ENCODE measurements around the gene SSTR4.

SSTR4 gene

DNA sequence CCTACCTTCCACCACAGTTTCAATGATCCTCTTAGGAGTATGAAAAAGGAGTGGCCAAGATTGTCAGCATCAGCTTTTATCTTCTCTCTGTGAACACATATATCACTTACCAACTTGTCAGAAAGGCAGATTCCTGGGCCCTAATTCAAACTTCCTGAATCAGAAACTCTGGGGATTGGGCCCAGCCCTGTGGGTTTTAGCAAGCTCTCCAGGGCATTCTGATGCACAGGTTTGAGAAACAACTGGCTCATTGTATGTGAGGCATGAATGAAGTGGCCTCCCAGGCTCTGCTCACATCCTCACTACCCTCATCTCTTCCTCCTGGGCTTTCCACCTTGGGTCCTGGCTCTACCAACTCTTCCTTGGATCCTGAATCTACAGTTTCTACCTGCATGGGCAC is 27.5 kb downstream of the SSTR4 start:
- TF ChIP-seq, protein P1, sequence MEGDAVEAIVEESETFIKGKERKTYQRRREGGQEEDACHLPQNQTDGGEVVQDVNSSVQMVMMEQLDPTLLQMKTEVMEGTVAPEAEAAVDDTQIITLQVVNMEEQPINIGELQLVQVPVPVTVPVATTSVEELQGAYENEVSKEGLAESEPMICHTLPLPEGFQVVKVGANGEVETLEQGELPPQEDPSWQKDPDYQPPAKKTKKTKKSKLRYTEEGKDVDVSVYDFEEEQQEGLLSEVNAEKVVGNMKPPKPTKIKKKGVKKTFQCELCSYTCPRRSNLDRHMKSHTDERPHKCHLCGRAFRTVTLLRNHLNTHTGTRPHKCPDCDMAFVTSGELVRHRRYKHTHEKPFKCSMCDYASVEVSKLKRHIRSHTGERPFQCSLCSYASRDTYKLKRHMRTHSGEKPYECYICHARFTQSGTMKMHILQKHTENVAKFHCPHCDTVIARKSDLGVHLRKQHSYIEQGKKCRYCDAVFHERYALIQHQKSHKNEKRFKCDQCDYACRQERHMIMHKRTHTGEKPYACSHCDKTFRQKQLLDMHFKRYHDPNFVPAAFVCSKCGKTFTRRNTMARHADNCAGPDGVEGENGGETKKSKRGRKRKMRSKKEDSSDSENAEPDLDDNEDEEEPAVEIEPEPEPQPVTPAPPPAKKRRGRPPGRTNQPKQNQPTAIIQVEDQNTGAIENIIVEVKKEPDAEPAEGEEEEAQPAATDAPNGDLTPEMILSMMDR (IDR thresholded peaks at IDR 0.05; ENCODE audit: poor library complexity, severe bottlenecking), result no peak
- ATAC-seq (ENCODE audit: low read depth), result no peak
- Histone ChIP-seq H3K9me3 (ENCODE audit: severe bottlenecking) (no peaks in the 10 kb centered on the region), H3K27ac (ENCODE audit: poor library complexity, severe bottlenecking) (no peak overlapping the region), H3K4me3 (ENCODE audit: severe bottlenecking) (no peak overlapping the region), H3K27me3 (ENCODE audit: insufficient read depth, poor library complexity, severe bottlenecking) (no peaks in the 10 kb centered on the region), H3K4me1 (ENCODE audit: insufficient read depth, poor library complexity, severe bottlenecking) (no peaks in the 10 kb centered on the region), H3K36me3 (ENCODE audit: low read depth) (no peaks in the 10 kb centered on the region)
- no peak for DNase-seq (ENCODE audit: low spot score)

DNA sequence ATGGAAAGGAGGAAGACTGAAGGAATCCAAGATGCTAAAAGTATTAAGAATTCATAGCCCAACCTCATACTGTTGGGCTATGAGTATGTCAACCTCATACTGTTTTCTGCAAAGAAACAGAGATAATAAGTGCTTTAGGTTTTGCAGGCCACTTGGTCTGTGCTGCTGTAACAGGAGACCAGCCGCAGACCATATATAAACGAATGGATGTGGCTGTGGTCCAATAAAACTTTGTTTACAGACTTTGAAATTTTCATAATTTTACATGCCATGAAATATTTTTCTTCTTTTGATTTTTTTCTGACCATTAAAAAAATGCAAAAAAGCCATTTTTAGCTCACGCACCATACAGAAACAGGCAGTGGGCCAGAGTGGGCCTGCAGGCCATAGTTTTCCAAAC is 28.1 kb downstream of the SSTR4 start:
- TF ChIP-seq, protein P1 (IDR thresholded peaks at IDR 0.05; ENCODE audit: poor library complexity, severe bottlenecking), result no peak
- DNase-seq (ENCODE audit: low spot score) (no peak), ATAC-seq (ENCODE audit: low read depth) (no peak)
- Histone ChIP-seq H3K27ac (ENCODE audit: poor library complexity, severe bottlenecking) (no peak overlapping the region), H3K9me3 (ENCODE audit: severe bottlenecking) (no peaks in the 10 kb centered on the region), H3K4me1 (ENCODE audit: insufficient read depth, poor library complexity, severe bottlenecking) (no peaks in the 10 kb centered on the region), H3K36me3 (ENCODE audit: low read depth) (no peaks in the 10 kb centered on the region), H3K27me3 (ENCODE audit: insufficient read depth, poor library complexity, severe bottlenecking) (no peaks in the 10 kb centered on the region), H3K4me3 (ENCODE audit: severe bottlenecking) (no peak overlapping the region)

DNA sequence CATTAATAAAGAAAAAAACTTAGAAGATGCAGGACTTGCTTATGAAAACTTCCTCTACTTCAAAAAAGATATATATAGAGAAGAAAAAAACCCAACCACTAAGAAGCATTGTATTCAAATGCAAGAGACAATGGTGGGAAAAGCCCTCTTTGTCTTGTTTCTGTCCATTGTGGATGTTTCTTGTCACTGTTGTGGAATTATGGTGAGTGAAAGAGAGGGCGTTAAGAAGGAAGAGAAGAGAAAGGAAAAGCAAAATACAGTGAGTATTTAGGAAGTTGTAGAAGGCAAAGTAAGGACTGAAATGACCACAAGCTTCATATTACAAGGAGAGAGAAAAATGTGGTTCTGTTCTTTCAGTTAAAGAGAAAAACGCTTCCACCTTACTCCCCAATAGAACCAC is 28.5 kb downstream of the SSTR4 start:
- TF ChIP-seq, protein P1 (IDR thresholded peaks at IDR 0.05; ENCODE audit: poor library complexity, severe bottlenecking), result no peak
- DNase-seq (ENCODE audit: low spot score), result no peak
- Histone ChIP-seq H3K27ac (ENCODE audit: poor library complexity, severe bottlenecking) (no peak overlapping the region), H3K4me1 (ENCODE audit: insufficient read depth, poor library complexity, severe bottlenecking) (no peaks in the 10 kb centered on the region), H3K9me3 (ENCODE audit: severe bottlenecking) (no peaks in the 10 kb centered on the region), H3K36me3 (ENCODE audit: low read depth) (no peaks in the 10 kb centered on the region), H3K4me3 (ENCODE audit: severe bottlenecking) (no peak overlapping the region), H3K27me3 (ENCODE audit: insufficient read depth, poor library complexity, severe bottlenecking) (no peaks in the 10 kb centered on the region)
- ATAC-seq (ENCODE audit: low read depth), result no peak

DNA sequence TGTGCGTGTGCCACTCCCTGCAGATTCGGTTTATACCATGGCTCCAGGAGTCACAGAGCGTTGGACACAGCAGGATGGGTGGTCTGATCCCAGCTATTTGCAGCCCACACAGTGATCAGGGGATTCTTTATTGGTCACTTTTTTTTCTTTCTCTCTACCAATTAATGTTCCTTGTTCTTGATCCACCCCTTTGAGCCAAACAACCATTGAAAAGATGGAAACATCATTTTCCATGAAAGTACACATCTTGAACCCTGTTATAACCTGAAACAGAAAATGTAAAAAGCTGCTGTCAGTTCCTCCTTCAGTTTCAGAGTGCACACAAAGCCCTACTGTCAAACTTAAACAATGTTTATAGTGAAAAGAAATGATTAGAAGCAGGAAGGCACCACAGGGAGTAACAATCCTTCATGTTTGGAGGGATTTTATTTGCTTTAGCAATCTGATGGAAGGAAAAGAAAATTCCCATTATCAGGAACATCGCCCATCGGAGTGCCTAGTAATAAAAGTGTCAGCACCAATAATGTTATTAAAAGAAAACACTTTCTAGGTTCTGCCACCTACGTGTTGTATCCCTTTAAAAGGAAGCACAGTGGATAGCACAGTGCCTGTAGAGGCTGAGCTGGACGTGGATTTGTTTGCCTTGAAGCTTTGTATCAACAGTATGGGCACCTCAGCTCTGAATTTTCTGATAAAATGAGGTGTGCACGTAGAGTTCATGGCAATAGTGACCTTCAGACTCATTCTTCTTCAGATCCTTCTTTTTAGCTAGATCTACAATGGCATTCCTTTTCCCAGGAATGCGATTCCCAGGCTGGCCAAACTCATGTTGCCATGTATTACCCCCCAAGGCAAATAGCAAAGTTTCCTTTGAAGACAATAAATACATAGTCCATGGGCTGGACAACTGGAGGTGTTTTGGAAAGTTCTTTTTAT is 30.4 kb downstream of the SSTR4 start:
- Histone ChIP-seq H3K9me3 (ENCODE audit: severe bottlenecking) (no peaks in the 10 kb centered on the region), H3K27ac (ENCODE audit: poor library complexity, severe bottlenecking) (no peak overlapping the region), H3K36me3 (ENCODE audit: low read depth) (no peaks in the 10 kb centered on the region), H3K4me3 (ENCODE audit: severe bottlenecking) (no peak overlapping the region), H3K27me3 (ENCODE audit: insufficient read depth, poor library complexity, severe bottlenecking) (no peaks in the 10 kb centered on the region), H3K4me1 (ENCODE audit: insufficient read depth, poor library complexity, severe bottlenecking) (no peaks in the 10 kb centered on the region)
- no peak for ATAC-seq (ENCODE audit: low read depth)
- TF ChIP-seq, protein P1 (IDR thresholded peaks at IDR 0.05; ENCODE audit: poor library complexity, severe bottlenecking), result no peak
- DNase-seq (ENCODE audit: low spot score), result no peak

DNA sequence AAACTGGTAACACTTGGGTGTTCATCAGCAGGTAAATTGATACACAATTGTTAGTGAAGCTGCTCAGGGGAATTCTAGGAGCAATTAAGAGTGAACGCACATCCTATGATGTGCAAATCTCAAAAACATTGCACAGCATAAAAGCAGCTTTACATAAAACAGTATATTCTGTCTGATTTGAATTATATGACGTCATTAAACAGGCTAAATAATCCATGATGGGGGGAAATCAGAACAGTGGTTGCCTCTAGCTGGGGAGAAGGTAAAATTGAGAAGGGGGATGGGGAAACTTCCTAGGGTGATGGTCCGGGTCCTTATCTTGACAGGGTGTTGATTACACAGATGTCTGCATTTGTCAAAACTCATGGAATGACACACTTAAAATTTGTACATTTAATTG is 31.7 kb downstream of the SSTR4 start:
- DNase-seq (ENCODE audit: low spot score) (no peak), ATAC-seq (ENCODE audit: low read depth) (no peak)
- no peaks in the 10 kb centered on the region for H3K9me3 ChIP-seq (ENCODE audit: severe bottlenecking)
- no peak overlapping the region for H3K4me3 ChIP-seq (ENCODE audit: severe bottlenecking)
- no peaks in the 10 kb centered on the region for H3K36me3 ChIP-seq (ENCODE audit: low read depth)
- H3K27ac ChIP-seq (ENCODE audit: poor library complexity, severe bottlenecking), result no peak overlapping the region
- H3K4me1 ChIP-seq (ENCODE audit: insufficient read depth, poor library complexity, severe bottlenecking), result no peaks in the 10 kb centered on the region
- no peaks in the 10 kb centered on the region for H3K27me3 ChIP-seq (ENCODE audit: insufficient read depth, poor library complexity, severe bottlenecking)
- TF ChIP-seq, protein P1 (IDR thresholded peaks at IDR 0.05; ENCODE audit: poor library complexity, severe bottlenecking), result no peak
